Calu3 (cell line): ENCODE measurements around the gene POLE3. TPM values are rescaled to one million over a fixed set of nuclear protein-coding genes. Genes with fewer than 3 reads are reported as not detected.

Experiments
- BruUV-seq: library from RNA; stranded (reverse); fragments of 400-500 nt; replicated peaks from 2 replicates; lab custom pipeline; 2021; lab: Mats Ljungman, UMichigan
- CTCF ChIA-PET: fragments of 300-600 bp; sonication (Branson Sonifier 250); formaldehyde crosslinking; loops from one replicate; lab custom pipeline; 2022; ENCODE audit warnings: antibody characterized with exemption; lab: Charles Lee
- DNase-seq: peaks from one replicate; pipeline ENCODE4 v3.0.0; 2022
- H3K27ac Mint-ChIP-seq: one replicate; pipeline ENCODE4 v1.8.0; 2022; ENCODE audit warnings: mixed read lengths; ENCODE audit not compliant: unreplicated experiment
- H3K27me3 Mint-ChIP-seq: one replicate; pipeline ENCODE4 v1.8.0; 2022; ENCODE audit warnings: mixed read lengths; ENCODE audit not compliant: unreplicated experiment
- H3K36me3 Mint-ChIP-seq: one replicate; pipeline ENCODE4 v1.8.0; 2022; ENCODE audit warnings: mild to moderate bottlenecking, moderate library complexity, mixed read lengths; ENCODE audit not compliant: insufficient read depth, unreplicated experiment
- H3K4me1 Mint-ChIP-seq: one replicate; pipeline ENCODE4 v1.8.0; 2022; ENCODE audit warnings: mild to moderate bottlenecking, low read depth, mixed read lengths; ENCODE audit not compliant: unreplicated experiment
- H3K4me3 Mint-ChIP-seq: one replicate; pipeline ENCODE4 v1.8.0; 2022; ENCODE audit warnings: mild to moderate bottlenecking, low read depth, moderate library complexity, mixed read lengths; ENCODE audit not compliant: unreplicated experiment
- H3K9me3 Mint-ChIP-seq: one replicate; pipeline ENCODE4 v1.8.0; 2022; ENCODE audit warnings: low read depth, mixed read lengths; ENCODE audit not compliant: unreplicated experiment
- CTCF ChIP-seq: fragments of 200-600 bp; IDR thresholded peaks from one replicate; pipeline ENCODE4 v1.8.0; 2022; ENCODE audit warnings: antibody characterized with exemption; ENCODE audit not compliant: unreplicated experiment
- intact Hi-C: fragments of 100-400 bp; cut with micrococcal nuclease; formaldehyde crosslinking; loops from one replicate; pipeline ENCODE4 v1.10.0; 2022; ENCODE audit not compliant: unreplicated experiment
- total RNA-seq: library from RNA; stranded (reverse); gene quantifications from 2 replicates; pipeline ENCODE4 v1.2.3, GENCODE V29; 2022

POLE3 gene
- total RNA-seq, 1 experiment from 2014 or later, result 37.7 TPM

GRCh38 chr9:113401027-113401792 is 9.3 kb downstream of the POLE3 start, which contains the start of gene ALAD:
Gene ALAD (minus strand): TSS chr9:113401284. CDS start chr9:113393559, 7,725 bp downstream.
- H3K36me3 Mint-ChIP-seq, result peaks cover 15% of the 10 kb centered on the region
- intact Hi-C loops, result loop anchor here (2.0 to 5.0 kb wide), 2 partner anchors 18 to 59 kb away; partner anchors contain the start of gene WDR31

GRCh38 chr9:113399646-113400200 is 10.8 kb downstream of the POLE3 start:
- DNase-seq, result no peak
- intact Hi-C loops, result loop anchor here (2.0 to 5.0 kb wide), 2 partner anchors 17 to 57 kb away; partner anchors contain the start of gene WDR31
- H3K27me3 Mint-ChIP-seq, result no peaks in the 10 kb centered on the region
- H3K4me1 Mint-ChIP-seq, result peaks cover 18% of the 10 kb centered on the region
- no peaks in the 10 kb centered on the region for H3K9me3 Mint-ChIP-seq
- no peak overlapping the region for H3K27ac Mint-ChIP-seq
- H3K4me3 Mint-ChIP-seq, result peak overlapping the region; percentile 90
- TF ChIP-seq CTCF, result no peak
- CTCF ChIA-PET, result interaction anchor here (2.4 kb wide), 1 partner anchor 11 kb away, joined by 8 read pairs; the partner anchor contains the start of genes C9orf43 and POLE3
- BruUV-seq, result no TSS peak
- H3K36me3 Mint-ChIP-seq, result peaks cover 15% of the 10 kb centered on the region

More at GRCh38 chr9:113401027-113401792, 9.3 kb downstream of the POLE3 start, which contains the start of gene ALAD:
- peak; percentile 98 for DNase-seq
- no peaks in the 10 kb centered on the region for H3K27me3 Mint-ChIP-seq
- peak within 1 kb of the TSS; percentile 45 for H3K27ac Mint-ChIP-seq
- CTCF ChIA-PET, result interaction anchor here (1.0 to 2.4 kb wide), 3 partner anchors 9 to 60 kb away, joined by 3 to 8 read pairs (median 5); partner anchors contain the start of genes C9orf43, HDHD3 and POLE3
- BruUV-seq, result no TSS peak
- no peaks in the 10 kb centered on the region for H3K9me3 Mint-ChIP-seq
- H3K4me1 Mint-ChIP-seq, result peaks cover 18% of the 10 kb centered on the region
- peak; percentile 80 for TF ChIP-seq CTCF
- peak within 1 kb of the TSS; percentile 90 for H3K4me3 Mint-ChIP-seq

- H3K4me3 Mint-ChIP-seq, result no peak overlapping the region
- CTCF ChIA-PET, result no interaction called here
- no peaks in the 10 kb centered on the region for H3K9me3 Mint-ChIP-seq
- TSS peak; percentile 18 for BruUV-seq
- intact Hi-C loops, result no loop called here
- DNase-seq, result no peak
- peaks cover 18% of the 10 kb centered on the region for H3K4me1 Mint-ChIP-seq
- TF ChIP-seq CTCF, result no peak
- H3K36me3 Mint-ChIP-seq, result peaks cover 15% of the 10 kb centered on the region
- no peak overlapping the region for H3K27ac Mint-ChIP-seq
- H3K27me3 Mint-ChIP-seq, result no peaks in the 10 kb centered on the region
Observed at GRCh38 chr9:113398796-113399195, 11.7 kb downstream of the POLE3 start.

- no peaks in the 10 kb centered on the region for H3K9me3 Mint-ChIP-seq
- H3K36me3 Mint-ChIP-seq, result peaks cover 15% of the 10 kb centered on the region
- no TSS peak for BruUV-seq
- H3K27me3 Mint-ChIP-seq, result no peaks in the 10 kb centered on the region
- no peak for DNase-seq
- intact Hi-C loops, result no loop called here
- H3K27ac Mint-ChIP-seq, result no peak overlapping the region
- peaks cover 18% of the 10 kb centered on the region for H3K4me1 Mint-ChIP-seq
- CTCF ChIA-PET, result no interaction called here
- no peak overlapping the region for H3K4me3 Mint-ChIP-seq
- TF ChIP-seq CTCF, result no peak
Observed at GRCh38 chr9:113397203-113397631, 13.3 kb downstream of the POLE3 start.
